Liver (tissue), 9 donors: ENCODE measurements around the gene GLIPR2. TPM values are rescaled to one million over a fixed set of nuclear protein-coding genes. Genes with fewer than 3 reads are reported as not detected.

Source experiments
- DNase-seq: peaks from one replicate; pipeline ENCODE4 v3.0.0-alpha.2; 2017; ENCODE audit warnings: low spot score
- H3K27ac ChIP-seq, 2 donors: one replicate each; pipeline ENCODE4 v1.7.0; 2013; ENCODE audit warnings: inconsistent platforms in 2 of 2, low read length in 2 of 2, control low read depth in 1 of 2, low read depth in 1 of 2, mild to moderate bottlenecking in 1 of 2
- H3K27me3 ChIP-seq, 4 donors: one replicate each; pipeline versions ENCODE4 v1.6.1 to v1.7.0; 2013; ENCODE audit warnings: low read length in 3 of 4, inconsistent platforms in 1 of 4, mild to moderate bottlenecking in 1 of 4, moderate library complexity in 1 of 4; ENCODE audit not compliant: control insufficient read depth in 4 of 4, insufficient read depth in 4 of 4
- H3K36me3 ChIP-seq, 4 donors: one replicate each; pipeline versions ENCODE4 v1.6.1 to v1.7.0; 2013; ENCODE audit warnings: low read length in 3 of 4, mild to moderate bottlenecking in 3 of 4, low read depth in 1 of 4, moderate library complexity in 1 of 4; ENCODE audit not compliant: control insufficient read depth in 4 of 4, insufficient read depth in 3 of 4
- H3K4me1 ChIP-seq, 4 donors: one replicate each; pipeline versions ENCODE4 v1.6.1 to v1.7.0; 2013; ENCODE audit warnings: low read length in 3 of 4, mild to moderate bottlenecking in 3 of 4, moderate library complexity in 1 of 4; ENCODE audit not compliant: control insufficient read depth in 4 of 4, insufficient read depth in 4 of 4
- H3K4me3 ChIP-seq, 3 donors: one replicate each; pipeline versions ENCODE4 v1.6.1 to v1.7.0; 2013; ENCODE audit warnings: low read length in 3 of 3, control low read depth in 1 of 3, low read depth in 1 of 3, mild to moderate bottlenecking in 1 of 3
- H3K9ac ChIP-seq, 2 donors: one replicate each; pipeline ENCODE4 v1.7.0; 2013; ENCODE audit warnings: low read length in 2 of 2, mild to moderate bottlenecking in 2 of 2, moderate library complexity in 2 of 2, control low read depth in 1 of 2, low read depth in 1 of 2
- H3K9me3 ChIP-seq, 4 donors: one replicate each; pipeline versions ENCODE4 v1.6.1 to v1.7.0; 2013; ENCODE audit warnings: low read length in 3 of 4; ENCODE audit not compliant: control insufficient read depth in 4 of 4
- EGR1 ChIP-seq, 2 donors: IDR thresholded peaks; 2 replicates each; pipeline ENCODE4 v1.6.1; 2016 to 2018; ENCODE audit warnings: antibody characterized with exemption in 2 of 2, low read depth in 2 of 2
- GABPA ChIP-seq, 2 donors: IDR thresholded peaks in 1 of 2; conservative IDR thresholded peaks in 1 of 2; 2 replicates each; pipeline ENCODE4 v1.6.1; 2016; ENCODE audit warnings: antibody characterized with exemption in 2 of 2, mild to moderate bottlenecking in 1 of 2, moderate library complexity in 1 of 2
- RAD21 ChIP-seq, 2 donors: IDR thresholded peaks; 2 replicates each; pipeline ENCODE4 v1.6.1; 2016; ENCODE audit warnings: antibody characterized with exemption in 2 of 2, mild to moderate bottlenecking in 2 of 2
- RXRA ChIP-seq, 2 donors: IDR thresholded peaks; 2 replicates each; pipeline ENCODE4 v1.6.1; 2017 to 2018; ENCODE audit warnings: antibody characterized with exemption in 2 of 2, mild to moderate bottlenecking in 1 of 2
- YY1 ChIP-seq: IDR thresholded peaks from 2 replicates; pipeline ENCODE4 v1.6.1; 2016; ENCODE audit warnings: antibody characterized with exemption, mild to moderate bottlenecking
- WGBS: extraction: QIAGEN DNeasy Blood & Tissue Kit; methylation state at CpG from one replicate; pipeline ENCODE4 v1.1.7; 2013; 5-methylcytosine and 5-hydroxymethylcytosine counted together
- polyA plus RNA-seq, 2 donors: library from polyadenylated mRNA; stranded (reverse) in 1 of 2; unstranded in 1 of 2; fragments of 200-250 nt in 1 of 2; fragments of >200 nt in 1 of 2; fragmentation: Nextera tagmentation in 1 of 2; extraction: Ambion mirVana in 1 of 2; gene quantifications; one replicate each; pipeline versions ENCODE4 v1.2.1 to v1.2.3, GENCODE V29; 2013 to 2015
- total RNA-seq, 2 donors: library from RNA; depleted of rRNA; stranded (reverse); fragments of >200 nt; gene quantifications; one replicate each; pipeline ENCODE4 v1.2.3, GENCODE V29; 2014
- TF ChIP-seq, protein P1 (sequence below): IDR thresholded peaks from 2 replicates; pipeline ENCODE4 v1.6.1; 2016; ENCODE audit warnings: antibody characterized with exemption, mild to moderate bottlenecking
- TF ChIP-seq, protein P2 (sequence below): IDR thresholded peaks from 2 replicates; pipeline ENCODE4 v1.6.1; 2016; ENCODE audit warnings: antibody characterized with exemption
- donor health status: healthy.
- donor health status: healthy.
- donor health status: healthy.
- donor health status: healthy.
- donor health status: healthy.

The GLIPR2 gene
- total and polyA plus RNA-seq, 4 donors = 1.7 to 17.6 (median 2.9) TPM

DNA sequence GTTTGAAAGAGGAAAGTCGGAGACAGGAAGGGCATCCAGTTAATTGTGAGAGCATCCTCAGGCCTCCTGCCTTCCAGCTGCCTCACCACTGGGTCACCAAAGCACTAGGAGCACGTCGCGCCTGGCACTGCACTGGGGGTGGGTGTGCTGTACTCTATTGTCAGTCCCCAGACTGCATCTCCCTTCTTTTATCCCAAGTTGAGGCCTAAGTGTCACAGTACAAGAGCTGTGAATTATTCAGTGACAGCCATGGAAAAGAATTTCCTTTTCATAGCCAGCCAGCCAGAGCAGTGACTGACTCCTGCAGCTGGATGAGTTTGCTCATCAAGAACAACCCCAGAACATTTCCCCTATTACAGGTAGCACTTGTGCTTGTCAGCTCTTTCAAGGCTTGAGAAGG, 70.5 kb downstream of the GLIPR2 start:
- H3K9ac ChIP-seq = no peak overlapping the region
- 81% methylated on average over 4 of the region's 4 CpGs for WGBS

DNA sequence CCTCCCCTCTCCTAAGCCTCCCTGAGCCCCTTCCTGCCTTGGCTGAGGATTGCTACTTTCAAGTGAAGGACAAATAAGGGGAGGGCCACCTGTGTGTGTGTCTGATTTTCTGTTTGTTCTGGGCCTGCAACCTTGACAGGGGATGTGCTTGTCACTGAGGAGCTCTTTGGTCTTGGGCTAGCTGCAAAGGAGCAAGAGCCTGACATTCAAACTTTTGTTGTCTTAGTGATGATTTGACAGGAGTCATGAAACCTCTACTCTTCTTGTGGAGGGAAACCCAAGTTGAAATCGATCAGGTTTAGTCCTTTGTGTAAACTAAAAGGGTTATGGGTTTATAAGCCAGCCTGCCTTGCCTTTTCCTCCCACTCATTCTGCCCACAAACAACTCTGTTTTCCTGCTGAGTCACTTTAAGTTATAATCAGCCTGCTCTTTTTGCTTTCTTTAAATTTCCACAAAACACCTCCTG, 71.0 kb downstream of the GLIPR2 start:
- Histone ChIP-seq H3K27ac (peak overlapping the region in 1 of 2 donors; percentile 59), H3K9ac (peak overlapping the region in 1 of 2 donors; percentile 41), H3K9me3 (no peaks in the 10 kb centered on the region), H3K4me3 (no peak overlapping the region), H3K27me3 (no peaks in the 10 kb centered on the region), H3K4me1 (peaks cover 2 to 15% (median 6%) of the 10 kb centered on the region in 4 donors), H3K36me3 (peaks cover 8 to 67% (median 52%) of the 10 kb centered on the region in 4 donors)
- TF ChIP-seq, protein P1, sequence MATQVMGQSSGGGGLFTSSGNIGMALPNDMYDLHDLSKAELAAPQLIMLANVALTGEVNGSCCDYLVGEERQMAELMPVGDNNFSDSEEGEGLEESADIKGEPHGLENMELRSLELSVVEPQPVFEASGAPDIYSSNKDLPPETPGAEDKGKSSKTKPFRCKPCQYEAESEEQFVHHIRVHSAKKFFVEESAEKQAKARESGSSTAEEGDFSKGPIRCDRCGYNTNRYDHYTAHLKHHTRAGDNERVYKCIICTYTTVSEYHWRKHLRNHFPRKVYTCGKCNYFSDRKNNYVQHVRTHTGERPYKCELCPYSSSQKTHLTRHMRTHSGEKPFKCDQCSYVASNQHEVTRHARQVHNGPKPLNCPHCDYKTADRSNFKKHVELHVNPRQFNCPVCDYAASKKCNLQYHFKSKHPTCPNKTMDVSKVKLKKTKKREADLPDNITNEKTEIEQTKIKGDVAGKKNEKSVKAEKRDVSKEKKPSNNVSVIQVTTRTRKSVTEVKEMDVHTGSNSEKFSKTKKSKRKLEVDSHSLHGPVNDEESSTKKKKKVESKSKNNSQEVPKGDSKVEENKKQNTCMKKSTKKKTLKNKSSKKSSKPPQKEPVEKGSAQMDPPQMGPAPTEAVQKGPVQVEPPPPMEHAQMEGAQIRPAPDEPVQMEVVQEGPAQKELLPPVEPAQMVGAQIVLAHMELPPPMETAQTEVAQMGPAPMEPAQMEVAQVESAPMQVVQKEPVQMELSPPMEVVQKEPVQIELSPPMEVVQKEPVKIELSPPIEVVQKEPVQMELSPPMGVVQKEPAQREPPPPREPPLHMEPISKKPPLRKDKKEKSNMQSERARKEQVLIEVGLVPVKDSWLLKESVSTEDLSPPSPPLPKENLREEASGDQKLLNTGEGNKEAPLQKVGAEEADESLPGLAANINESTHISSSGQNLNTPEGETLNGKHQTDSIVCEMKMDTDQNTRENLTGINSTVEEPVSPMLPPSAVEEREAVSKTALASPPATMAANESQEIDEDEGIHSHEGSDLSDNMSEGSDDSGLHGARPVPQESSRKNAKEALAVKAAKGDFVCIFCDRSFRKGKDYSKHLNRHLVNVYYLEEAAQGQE = no peak
- TF ChIP-seq RAD21 (IDR thresholded peaks at IDR 0.05) (no peak), EGR1 (IDR thresholded peaks at IDR 0.05; ENCODE audit: low read depth in 2 of 2) (peak in 1 of 2 donors; percentile 74), RXRA (IDR thresholded peaks at IDR 0.05) (no peak)
- TF ChIP-seq, protein P2, sequence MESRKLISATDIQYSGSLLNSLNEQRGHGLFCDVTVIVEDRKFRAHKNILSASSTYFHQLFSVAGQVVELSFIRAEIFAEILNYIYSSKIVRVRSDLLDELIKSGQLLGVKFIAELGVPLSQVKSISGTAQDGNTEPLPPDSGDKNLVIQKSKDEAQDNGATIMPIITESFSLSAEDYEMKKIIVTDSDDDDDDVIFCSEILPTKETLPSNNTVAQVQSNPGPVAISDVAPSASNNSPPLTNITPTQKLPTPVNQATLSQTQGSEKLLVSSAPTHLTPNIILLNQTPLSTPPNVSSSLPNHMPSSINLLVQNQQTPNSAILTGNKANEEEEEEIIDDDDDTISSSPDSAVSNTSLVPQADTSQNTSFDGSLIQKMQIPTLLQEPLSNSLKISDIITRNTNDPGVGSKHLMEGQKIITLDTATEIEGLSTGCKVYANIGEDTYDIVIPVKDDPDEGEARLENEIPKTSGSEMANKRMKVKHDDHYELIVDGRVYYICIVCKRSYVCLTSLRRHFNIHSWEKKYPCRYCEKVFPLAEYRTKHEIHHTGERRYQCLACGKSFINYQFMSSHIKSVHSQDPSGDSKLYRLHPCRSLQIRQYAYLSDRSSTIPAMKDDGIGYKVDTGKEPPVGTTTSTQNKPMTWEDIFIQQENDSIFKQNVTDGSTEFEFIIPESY = no peak
- no peak for DNase-seq
- 15% methylated on average over 1 of the region's 1 CpG for WGBS

More for the DNA sequence above, 70.5 kb downstream of the GLIPR2 start:
- no peak for DNase-seq
- TF ChIP-seq GABPA (IDR thresholded peaks at IDR 0.05 in 1 of 2, conservative IDR thresholded peaks at IDR 0.05 in 1 of 2) (no peak), RAD21 (IDR thresholded peaks at IDR 0.05) (no peak), YY1 (no peak)
- TF ChIP-seq, protein P1 = no peak
- H3K4me1 ChIP-seq = peaks cover 2 to 15% (median 6%) of the 10 kb centered on the region in 4 donors
- H3K36me3 ChIP-seq = peaks cover 8 to 66% (median 57%) of the 10 kb centered on the region in 4 donors
- no peak overlapping the region for H3K4me3 ChIP-seq
- no peak overlapping the region for H3K27ac ChIP-seq
- H3K9me3 ChIP-seq = no peaks in the 10 kb centered on the region
- H3K27me3 ChIP-seq = no peaks in the 10 kb centered on the region
